KOPT-K1 (cell line): Measurements from ENCODE around the gene VPREB1.
"Not testable (repeated sequence)": the region's sequence is repeated elsewhere in the genome, so short reads cannot be mapped to it uniquely, and the experiment has no call there.

Experiments
- H3K27ac ChIP-seq: fragments of 200-600 bp; sonication (generic); 2 replicates; pipeline ENCODE4 v1.5.1; 2016; ENCODE audit warnings: antibody characterized with exemption, mild to moderate bottlenecking, low read depth, low read length; ENCODE audit not compliant: poor library complexity, severe bottlenecking
- H3K36me3 ChIP-seq: fragments of 200-600 bp; sonication (generic); 2 replicates; pipeline ENCODE4 v1.5.1; 2017; ENCODE audit warnings: antibody characterized with exemption, mild to moderate bottlenecking, low read length, moderate library complexity; ENCODE audit not compliant: insufficient read depth
- H3K9me3 ChIP-seq: fragments of 200-600 bp; sonication (generic); 2 replicates; pipeline ENCODE4 v1.5.1; 2017; ENCODE audit warnings: antibody characterized with exemption, low read length, mild to moderate bottlenecking; ENCODE audit not compliant: insufficient read depth, poor library complexity, severe bottlenecking

Gene VPREB1

DNA sequence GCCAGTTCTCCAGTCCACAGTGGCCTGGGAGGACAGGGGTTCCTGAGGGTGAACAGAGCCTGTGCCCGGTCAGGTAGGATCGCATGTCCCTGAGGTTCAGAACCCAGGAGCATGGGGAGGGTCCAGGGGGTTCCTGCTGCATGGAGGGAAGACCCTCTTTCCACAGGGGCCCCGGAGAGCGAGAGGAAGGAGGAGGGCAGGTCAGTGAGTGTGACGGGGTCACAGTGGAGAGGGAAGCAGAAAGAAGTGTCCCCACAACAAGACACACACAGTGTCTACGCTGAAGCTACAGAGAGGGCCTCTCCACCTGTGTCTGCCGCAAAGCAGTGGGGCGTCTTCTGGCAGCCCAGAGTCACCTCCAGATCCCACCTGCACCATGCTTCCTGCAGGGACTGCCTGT, 6.1 kb downstream of the VPREB1 start:
- H3K9me3 ChIP-seq, H3K36me3 ChIP-seq: not testable (repeated sequence)
- peak overlapping the region; percentile 97 for H3K27ac ChIP-seq

DNA sequence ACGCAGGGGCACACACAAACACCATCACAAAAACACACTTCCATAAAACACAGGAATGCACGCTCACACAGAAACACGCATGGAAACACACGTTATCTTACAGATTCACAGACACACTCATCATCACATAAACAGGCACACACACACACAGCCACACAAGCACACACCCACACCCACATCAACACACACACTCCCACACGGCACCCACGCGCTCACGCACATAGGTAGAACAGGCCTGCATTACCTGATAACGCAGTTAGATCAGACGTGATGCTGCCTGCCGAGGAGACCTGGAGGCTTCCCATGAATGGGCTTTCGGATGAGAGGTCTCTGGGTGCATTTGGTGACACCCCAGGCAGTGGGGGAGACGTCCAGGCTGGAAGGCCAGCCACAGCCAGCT, 11.5 kb downstream of the VPREB1 start:
- not testable (repeated sequence) for H3K36me3 ChIP-seq, H3K27ac ChIP-seq, H3K9me3 ChIP-seq

DNA sequence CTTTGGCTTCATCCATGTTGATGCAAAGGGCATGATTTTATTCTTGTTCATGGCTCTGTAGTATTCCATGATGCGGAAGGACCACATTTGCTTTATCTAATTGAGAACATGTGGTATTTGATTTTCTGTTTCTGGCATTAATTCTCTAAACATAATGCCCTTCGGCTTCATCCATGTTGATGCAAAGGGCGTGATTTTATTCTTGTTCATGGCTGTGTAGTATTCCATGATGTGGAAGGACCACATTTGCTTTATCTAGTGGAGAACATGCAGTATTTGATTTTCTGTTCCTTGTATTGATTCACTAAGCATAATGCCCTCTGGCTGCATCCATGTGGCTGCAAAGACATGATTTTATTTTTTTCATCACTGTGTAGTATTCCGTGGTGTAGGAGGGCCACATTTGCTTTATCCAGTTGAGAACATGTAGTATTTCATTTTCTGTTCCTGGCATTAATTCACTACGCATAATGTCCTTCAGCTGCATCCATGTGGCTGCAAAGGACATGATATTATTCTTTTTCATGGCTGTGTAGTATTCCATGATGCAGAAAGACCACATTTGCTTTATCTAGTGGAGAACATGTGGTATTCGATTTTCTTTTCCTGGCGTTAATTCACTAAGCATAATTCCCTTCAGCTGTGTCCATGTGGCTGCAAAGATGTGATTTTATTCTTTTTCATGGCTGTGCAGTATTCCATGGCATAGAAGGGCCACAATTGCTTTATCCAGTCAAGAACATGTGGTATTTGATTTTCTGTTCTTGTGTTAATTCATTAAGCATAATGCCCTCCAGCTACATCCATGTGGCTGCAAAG, 14.2 kb downstream of the VPREB1 start:
- not testable (repeated sequence) for H3K9me3 ChIP-seq, H3K36me3 ChIP-seq, H3K27ac ChIP-seq

DNA sequence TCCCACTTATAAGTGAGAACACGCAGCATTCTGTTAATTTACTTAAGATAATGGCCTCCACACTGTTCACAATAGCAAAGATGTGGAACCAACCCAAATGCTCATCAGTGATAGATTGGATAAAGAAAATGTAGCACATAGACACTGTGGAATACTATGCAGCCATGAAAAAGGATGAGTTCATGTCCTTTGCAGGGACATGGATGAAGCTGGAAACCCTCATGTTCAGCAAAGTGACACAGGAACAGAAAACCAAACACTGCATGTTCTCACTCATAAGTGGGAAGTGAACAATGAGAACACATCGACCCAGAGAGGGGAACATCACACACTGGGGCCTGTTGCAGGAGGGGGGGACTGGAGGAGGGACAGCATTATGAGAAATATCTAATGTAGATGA, 15.6 kb downstream of the VPREB1 start:
- not testable (repeated sequence) for H3K36me3 ChIP-seq, H3K9me3 ChIP-seq, H3K27ac ChIP-seq

DNA sequence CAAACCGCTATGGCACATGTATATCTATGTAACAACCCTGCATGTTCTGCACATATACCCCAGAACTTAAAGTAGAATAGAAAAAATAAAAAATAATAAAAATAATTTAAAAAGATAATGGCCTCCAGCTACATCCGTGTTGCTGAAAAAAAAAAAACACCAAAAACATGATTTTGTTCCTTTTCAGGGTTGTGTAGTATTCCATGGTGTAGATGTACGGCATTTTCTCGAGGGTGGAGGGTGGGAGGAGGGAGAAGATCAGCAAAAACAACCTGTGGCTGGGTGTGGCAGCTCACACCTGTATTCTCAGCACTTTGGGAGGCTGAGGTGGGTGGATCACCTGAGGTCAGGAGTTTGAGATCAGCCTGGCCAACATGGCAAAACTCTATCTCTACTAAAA, 16.0 kb downstream of the VPREB1 start:
- H3K36me3 ChIP-seq, H3K27ac ChIP-seq, H3K9me3 ChIP-seq: not testable (repeated sequence)

DNA sequence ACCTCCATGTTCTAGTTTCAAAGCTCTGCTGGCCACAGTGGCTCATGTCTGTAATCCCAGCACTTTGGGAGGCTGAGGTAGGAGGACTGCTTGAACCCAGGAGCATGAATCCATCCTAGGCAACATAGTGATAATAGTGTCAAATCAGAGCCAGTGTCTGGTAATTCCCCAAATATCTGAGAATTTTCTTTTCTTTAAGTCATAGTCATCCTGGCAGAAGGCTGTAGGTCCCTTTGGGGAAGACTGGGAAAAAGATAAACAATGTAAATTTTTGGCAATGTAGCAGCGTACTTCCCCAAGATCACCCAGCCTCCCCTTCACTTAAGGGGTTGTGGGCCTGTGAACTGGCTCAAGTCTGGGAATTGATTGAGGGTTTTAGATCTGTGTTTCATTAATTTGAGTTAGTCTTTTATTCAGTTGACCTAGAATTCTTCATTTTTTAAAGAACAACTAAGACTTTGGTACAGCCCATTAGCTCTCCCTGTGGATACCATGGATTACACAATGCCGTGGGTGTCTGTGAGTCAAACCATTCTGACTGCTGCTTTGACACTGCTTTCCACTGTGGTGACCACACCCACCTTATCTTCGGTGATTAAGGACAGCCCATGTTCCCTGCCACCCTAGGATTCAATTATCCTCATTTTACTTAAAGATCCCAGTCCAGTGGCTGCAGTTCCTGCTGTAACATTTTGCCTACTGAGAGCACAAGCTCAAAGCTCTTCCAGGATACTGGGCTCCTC, 17.9 kb downstream of the VPREB1 start:
- H3K36me3 ChIP-seq, H3K9me3 ChIP-seq, H3K27ac ChIP-seq: not testable (repeated sequence)

DNA sequence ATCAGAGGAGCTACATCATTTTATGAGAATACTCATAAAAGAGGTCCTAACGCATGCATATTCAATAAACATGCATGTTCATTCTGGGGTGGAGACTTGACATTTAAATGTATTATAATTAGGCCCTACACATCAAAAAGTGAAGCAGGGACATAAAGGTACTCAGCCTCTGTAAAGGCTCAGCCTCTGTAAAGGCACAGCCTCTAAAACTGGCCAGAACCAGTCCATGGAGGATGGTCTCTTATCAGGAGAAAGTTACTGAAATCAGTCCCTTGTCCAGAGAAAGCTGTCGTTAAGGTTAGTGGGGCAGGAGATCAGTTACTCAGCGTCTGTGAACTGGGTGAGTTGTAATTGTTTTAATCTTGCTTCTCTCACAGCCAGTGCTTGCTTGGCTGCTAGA, 19.2 kb downstream of the VPREB1 start:
- H3K9me3 ChIP-seq, H3K27ac ChIP-seq, H3K36me3 ChIP-seq: not testable (repeated sequence)

DNA sequence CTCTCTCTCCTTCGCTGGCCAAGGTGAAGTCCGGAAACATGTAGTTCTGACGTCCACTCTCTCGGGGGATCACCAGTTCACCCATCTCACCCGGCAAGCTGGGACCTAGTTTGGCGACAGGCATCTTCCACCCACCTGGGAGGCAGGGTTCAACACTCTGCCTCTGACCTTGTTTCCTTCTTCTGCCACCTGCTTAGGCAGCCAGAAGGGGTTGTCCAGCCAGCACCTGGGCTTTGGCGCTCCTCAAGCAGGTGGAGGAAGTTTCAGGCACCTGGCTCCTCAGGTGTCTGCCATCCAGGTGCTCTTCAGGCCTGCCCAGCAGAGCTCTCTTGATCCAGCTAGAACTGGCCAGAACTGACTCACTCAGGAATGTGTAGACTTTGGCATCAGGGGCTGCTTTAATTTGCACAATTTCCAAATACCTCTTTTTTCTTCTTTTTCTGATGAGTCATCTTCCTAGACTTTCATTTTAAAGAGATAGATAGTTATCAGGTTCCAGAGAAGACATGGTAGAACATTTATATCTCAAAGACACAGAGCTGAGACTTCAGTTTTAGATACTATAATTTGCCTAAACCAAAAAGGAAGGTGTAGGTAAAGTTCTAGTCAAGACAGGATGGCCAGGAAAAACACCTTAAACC, 25.6 kb downstream of the VPREB1 start:
- not testable (repeated sequence) for H3K36me3 ChIP-seq, H3K27ac ChIP-seq, H3K9me3 ChIP-seq

DNA sequence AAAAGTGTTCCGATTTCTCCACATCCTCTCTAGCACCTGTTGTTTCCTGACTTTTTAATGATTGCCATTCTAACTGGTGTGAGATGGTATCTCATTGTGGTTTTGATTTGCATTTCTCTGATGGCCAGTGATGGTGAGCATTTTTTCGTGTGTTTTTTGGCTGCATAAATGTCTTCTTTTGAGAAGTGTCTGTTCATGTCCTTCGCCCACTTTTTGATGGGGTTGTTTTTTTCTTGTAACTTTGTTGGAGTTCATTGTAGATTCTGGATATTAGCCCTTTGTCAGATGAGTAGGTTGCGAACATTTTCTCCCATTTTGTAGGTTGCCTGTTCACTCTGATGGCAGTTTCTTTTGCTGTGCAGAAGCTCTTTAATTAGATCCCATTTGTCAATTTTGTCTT, 32.8 kb downstream of the VPREB1 start:
- H3K27ac ChIP-seq, H3K36me3 ChIP-seq, H3K9me3 ChIP-seq: not testable (repeated sequence)

DNA sequence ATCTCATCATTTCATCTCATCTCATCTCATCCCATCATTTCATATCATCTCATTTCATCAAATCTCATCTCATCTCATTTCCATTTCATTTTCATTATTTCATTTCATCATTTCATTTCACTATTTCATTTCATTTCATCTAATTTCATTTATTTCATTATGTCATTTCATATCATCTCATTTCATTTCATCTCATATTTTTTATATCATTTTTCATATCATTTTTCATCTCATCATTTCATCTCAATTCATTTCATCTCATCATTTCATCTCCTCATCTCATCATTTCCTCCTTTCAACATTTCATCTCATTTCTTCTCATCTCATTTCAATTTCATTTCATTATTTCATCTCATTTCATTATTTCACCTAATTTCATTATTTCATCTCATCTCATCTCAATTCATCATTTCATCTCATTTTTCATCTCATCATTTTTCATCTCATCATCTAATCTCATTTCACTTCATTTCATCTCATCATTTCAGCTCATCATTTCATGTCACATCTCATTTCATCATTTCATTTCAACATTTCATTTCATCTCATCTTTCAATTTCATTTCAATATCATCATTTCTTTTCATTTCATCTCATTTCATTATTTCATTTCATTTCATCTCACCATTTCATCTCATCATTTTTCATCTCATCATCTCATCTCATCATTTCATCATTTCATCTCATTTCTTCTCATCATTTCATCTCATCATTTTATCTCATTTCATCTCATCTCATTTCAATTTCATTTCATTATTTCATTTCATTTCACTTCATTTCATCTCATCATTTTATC, 40.6 kb downstream of the VPREB1 start:
- not testable (repeated sequence) for H3K27ac ChIP-seq

DNA sequence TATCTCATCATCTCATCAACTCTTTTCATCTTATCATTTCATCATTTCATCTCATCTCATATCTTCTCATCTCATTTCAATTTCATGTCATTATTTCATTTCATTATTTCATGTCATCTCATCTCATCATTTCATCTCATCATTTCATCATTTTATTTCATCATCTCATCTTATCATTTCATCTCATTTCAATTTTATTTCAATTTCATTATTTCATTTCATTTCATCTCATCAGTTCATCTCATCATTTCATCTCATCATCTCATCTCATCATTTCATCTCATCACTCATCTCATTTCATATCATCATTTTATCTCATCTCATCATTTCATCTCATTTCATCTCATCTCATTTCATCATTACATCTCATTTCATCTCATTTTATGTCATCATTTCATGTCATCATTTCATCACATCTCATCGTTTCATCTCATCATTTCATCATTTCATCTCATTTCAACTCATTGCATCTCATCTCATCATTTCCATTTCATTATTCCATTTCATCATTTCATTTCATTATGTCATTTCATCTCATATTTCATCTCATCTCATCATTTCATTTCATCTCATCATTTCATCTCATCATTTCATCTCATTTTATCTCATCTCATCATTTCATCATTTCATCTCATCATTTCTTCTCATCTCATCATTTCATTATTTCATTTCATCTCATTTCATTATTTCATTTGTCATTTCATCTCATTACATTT, 42.0 kb downstream of the VPREB1 start:
- H3K9me3 ChIP-seq, H3K27ac ChIP-seq, H3K36me3 ChIP-seq: not testable (repeated sequence)

More for the DNA sequence above, 40.6 kb downstream of the VPREB1 start:
- not testable (repeated sequence) for H3K9me3 ChIP-seq, H3K36me3 ChIP-seq

DNA sequence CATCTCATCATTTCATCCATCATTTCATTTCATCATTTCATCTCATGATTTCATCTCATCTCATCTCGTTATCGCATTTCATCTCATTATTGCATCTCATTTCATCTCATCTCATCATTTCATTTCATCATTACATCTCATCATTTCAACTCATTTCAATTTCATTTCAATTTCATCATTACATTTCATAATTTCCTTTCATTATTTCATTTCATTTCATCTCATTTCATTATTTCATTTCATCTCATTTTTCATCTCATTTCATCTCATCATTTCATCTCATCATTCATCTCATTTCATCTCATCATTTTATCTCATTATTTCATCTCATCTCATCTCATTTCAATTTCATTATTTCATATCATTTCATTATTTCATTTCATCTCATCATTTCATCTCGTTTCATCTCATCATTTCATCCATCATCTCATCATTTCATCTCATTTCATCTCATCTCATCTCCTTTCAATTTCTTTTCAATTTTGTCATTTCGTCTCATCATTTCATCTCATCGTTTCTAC, 42.6 kb downstream of the VPREB1 start:
- H3K9me3 ChIP-seq, H3K36me3 ChIP-seq, H3K27ac ChIP-seq: not testable (repeated sequence)

DNA sequence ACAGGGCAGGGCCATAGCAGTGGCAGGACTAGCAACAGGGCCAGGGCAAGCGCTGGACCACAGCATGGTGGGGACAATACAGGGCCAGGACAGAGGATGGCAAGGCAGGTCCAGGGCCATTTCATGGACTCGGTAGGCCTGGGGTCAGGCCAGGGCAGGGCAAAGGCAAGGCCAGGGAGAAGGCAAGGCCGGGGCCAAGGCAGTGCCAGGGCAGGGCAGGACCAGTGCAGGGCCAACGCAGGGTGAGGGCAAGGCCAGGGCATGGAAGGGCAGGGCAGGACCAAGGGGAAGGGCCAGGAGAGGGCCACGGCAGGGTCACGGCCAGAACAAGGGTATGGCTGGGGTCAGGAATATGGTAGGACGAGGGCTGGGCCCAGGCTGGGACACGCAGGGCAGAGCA, 45.1 kb downstream of the VPREB1 start:
- not testable (repeated sequence) for H3K9me3 ChIP-seq, H3K27ac ChIP-seq
- H3K36me3 ChIP-seq = peaks cover 10% of the 10 kb centered on the region; the same call in 1 of the 2 replicates

DNA sequence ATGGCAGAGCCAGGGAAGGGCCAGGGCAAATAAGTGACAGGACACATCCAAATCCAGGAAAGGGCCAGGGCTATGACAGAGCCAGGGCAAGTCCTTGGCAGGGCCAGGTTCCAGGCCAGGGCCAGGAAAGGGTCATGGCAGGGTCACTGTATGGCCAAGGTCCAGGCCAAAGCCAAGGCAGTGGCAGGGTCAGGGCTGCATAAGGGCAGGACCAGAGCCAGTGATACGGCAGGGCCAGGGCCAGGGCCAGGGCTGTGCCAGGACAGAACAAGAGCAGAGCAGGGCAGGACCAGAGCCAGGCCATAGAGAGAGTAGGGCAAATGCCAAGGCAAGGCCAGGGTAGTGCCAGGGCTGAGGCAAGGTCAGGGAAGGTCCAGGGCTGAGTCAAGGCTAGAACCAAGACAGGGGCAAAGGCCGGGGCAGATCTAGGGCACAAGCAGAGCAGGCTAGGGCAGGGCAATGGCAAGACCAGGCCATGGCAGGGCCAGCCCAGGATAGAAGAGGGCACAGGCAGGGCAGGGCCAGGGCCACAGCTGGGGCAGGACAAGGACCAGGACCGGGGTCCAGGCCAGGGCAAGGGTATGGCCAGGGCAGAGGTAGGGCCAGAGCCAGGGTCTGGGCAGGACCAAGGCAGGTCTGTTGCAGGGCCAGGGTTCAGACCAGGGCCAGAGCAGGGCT, 46.7 kb downstream of the VPREB1 start:
- peaks cover 10% of the 10 kb centered on the region; the same call in 1 of the 2 replicates for H3K36me3 ChIP-seq

More for the DNA sequence above, 46.7 kb downstream of the VPREB1 start:
- H3K9me3 ChIP-seq, H3K27ac ChIP-seq: not testable (repeated sequence)
